ENCODE results near the gene SLC16A12. TPM values are rescaled to one million over a fixed set of nuclear protein-coding genes. Genes with fewer than 3 reads are reported as not detected.

The SLC16A12 gene
- total and polyA plus RNA-seq, 2 of the 4 experiments (the other 2 are of a cell fraction): 1.4 to 1.6 TPM

DNA sequence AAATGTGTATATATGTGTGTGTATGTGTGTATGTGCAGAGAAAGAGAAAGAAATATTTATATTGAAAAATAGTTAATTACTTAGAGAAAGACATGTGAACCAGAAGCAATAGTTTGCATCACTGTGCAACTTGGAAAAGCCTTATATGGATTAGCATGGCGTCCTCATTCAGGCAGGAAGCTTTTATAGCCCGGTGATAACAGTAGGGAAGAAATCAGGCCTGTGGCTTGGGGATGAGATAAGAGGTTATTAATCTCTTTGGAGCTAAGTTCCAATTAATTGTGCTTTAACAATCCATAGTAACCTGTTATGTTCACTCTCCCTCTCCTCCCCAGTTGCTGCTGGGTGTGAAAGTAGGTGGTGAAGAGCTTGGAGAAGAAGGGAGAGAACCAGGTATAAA, 84.5 kb downstream of the SLC16A12 start:
- in situ Hi-C loops (cut with MboI; ENCODE audit: low sequenced_read_pairs): no loop called here
- no TSS peak for BruUV-seq (replicated peaks)
- ChIA-PET CTCF (no interaction called here), POLR2A (ENCODE audit: unreplicated experiment) (no interaction called here)
- no peaks in the 10 kb centered on the region for H4K20me1 ChIP-seq (ENCODE audit: insufficient read depth, low read length)
- no peak overlapping the region for H3K56ac ChIP-seq (ENCODE audit: extremely low read depth, insufficient read depth, low read length)
- intact Hi-C loops (cut with micrococcal nuclease): no loop called here
- DNase-seq (no peak), ATAC-seq (ENCODE audit: low read depth) (no peak)
- 0 out of 2 replicates have a peak overlapping the region, but pooled peaks have one; percentile 51 for H3K14ac ChIP-seq (replicated peaks; ENCODE audit: low read depth, low read length)
- H3K9ac ChIP-seq (ENCODE audit: low read depth, low read length): no peak overlapping the region
- H3K4me1 ChIP-seq (ENCODE audit: control insufficient read depth, insufficient read depth, low read length): no peaks in the 10 kb centered on the region; the same call in 1 of the 2 replicates
- no peak overlapping the region for H3K4me2 ChIP-seq (ENCODE audit: low read depth, low read length)
- H2BK20ac ChIP-seq (ENCODE audit: low read depth, low read length): no peak overlapping the region
- H3K9me1 ChIP-seq (ENCODE audit: insufficient read depth, low read length): no peaks in the 10 kb centered on the region
- no peak overlapping the region for H2AK9ac ChIP-seq (replicated peaks; ENCODE audit: low read depth, low read length, poor library complexity)
- H2AFZ ChIP-seq (replicated peaks; ENCODE audit: low read length, poor library complexity): no peak overlapping the region
- H3K18ac ChIP-seq (ENCODE audit: low read depth, low read length): no peak overlapping the region
- H2BK120ac ChIP-seq (ENCODE audit: low read depth, low read length): no peak overlapping the region
- no peaks in the 10 kb centered on the region for H3K36me3 ChIP-seq (ENCODE audit: control insufficient read depth, insufficient read depth, low read length)
- no peaks in the 10 kb centered on the region for H3K9me3 ChIP-seq (ENCODE audit: control insufficient read depth, insufficient read depth, low read length)
- WGBS, 2 experiments (ENCODE audit: extremely low coverage in 2 of 2, insufficient read length in 1 of 2): no CpG with 5 or more reads among the region's 2 CpGs
- H3K23ac ChIP-seq (ENCODE audit: low read depth, low read length): no peak overlapping the region
- no peak overlapping the region for H4K5ac ChIP-seq (ENCODE audit: low read depth, low read length)
- no peak overlapping the region for H2BK5ac ChIP-seq (ENCODE audit: low read depth, low read length, poor library complexity, severe bottlenecking)
- no peak overlapping the region for H4K8ac ChIP-seq (ENCODE audit: low read depth in 2 of 2, low read length in 2 of 2)
- H4K91ac ChIP-seq (ENCODE audit: insufficient read depth, low read depth, low read length): no peak overlapping the region
- H3K27ac ChIP-seq (ENCODE audit: insufficient read depth, low read length): no peak overlapping the region
- H3K4me3 ChIP-seq (ENCODE audit: insufficient read depth, low read depth, low read length): no peak overlapping the region
- no peaks in the 10 kb centered on the region for H3K27me3 ChIP-seq (ENCODE audit: control insufficient read depth, insufficient read depth, low read length)
- TF ChIP-seq POLR2A (IDR thresholded peaks at IDR 0.05; ENCODE audit: low read depth, low read length) (no peak), MAZ (IDR thresholded peaks at IDR 0.05; ENCODE audit: borderline replicate concordance, low read depth, low read length) (no peak), SMC3 (IDR thresholded peaks at IDR 0.05; ENCODE audit: low read depth, low read length) (no peak), BHLHE40 (IDR thresholded peaks at IDR 0.05; ENCODE audit: low read depth, low read length) (no peak), RAD21 (IDR thresholded peaks at IDR 0.05; ENCODE audit: low read length) (no peak), RFX5 (IDR thresholded peaks at IDR 0.05; ENCODE audit: low read depth, low read length) (no peak), NFE2L2 (IDR thresholded peaks at IDR 0.05; ENCODE audit: low read depth, low read length) (no peak), MAFK (IDR thresholded peaks at IDR 0.05; ENCODE audit: low read depth, low read length) (no peak), RCOR1 (IDR thresholded peaks at IDR 0.05; ENCODE audit: insufficient replicate concordance, low read length) (no peak), CHD1 (IDR thresholded peaks at IDR 0.05; ENCODE audit: low read depth, low read length) (no peak), MXI1 (IDR thresholded peaks at IDR 0.05; ENCODE audit: borderline replicate concordance, low read depth, low read length) (no peak), FOS (IDR thresholded peaks at IDR 0.05; ENCODE audit: low read depth, low read length) (no peak), CEBPB (IDR thresholded peaks at IDR 0.05; ENCODE audit: low read depth, low read length) (no peak)
- TF ChIP-seq, protein P1, sequence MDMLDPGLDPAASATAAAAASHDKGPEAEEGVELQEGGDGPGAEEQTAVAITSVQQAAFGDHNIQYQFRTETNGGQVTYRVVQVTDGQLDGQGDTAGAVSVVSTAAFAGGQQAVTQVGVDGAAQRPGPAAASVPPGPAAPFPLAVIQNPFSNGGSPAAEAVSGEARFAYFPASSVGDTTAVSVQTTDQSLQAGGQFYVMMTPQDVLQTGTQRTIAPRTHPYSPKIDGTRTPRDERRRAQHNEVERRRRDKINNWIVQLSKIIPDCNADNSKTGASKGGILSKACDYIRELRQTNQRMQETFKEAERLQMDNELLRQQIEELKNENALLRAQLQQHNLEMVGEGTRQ (IDR thresholded peaks at IDR 0.05; ENCODE audit: low read depth, low read length): no peak
- TF ChIP-seq, protein P2, sequence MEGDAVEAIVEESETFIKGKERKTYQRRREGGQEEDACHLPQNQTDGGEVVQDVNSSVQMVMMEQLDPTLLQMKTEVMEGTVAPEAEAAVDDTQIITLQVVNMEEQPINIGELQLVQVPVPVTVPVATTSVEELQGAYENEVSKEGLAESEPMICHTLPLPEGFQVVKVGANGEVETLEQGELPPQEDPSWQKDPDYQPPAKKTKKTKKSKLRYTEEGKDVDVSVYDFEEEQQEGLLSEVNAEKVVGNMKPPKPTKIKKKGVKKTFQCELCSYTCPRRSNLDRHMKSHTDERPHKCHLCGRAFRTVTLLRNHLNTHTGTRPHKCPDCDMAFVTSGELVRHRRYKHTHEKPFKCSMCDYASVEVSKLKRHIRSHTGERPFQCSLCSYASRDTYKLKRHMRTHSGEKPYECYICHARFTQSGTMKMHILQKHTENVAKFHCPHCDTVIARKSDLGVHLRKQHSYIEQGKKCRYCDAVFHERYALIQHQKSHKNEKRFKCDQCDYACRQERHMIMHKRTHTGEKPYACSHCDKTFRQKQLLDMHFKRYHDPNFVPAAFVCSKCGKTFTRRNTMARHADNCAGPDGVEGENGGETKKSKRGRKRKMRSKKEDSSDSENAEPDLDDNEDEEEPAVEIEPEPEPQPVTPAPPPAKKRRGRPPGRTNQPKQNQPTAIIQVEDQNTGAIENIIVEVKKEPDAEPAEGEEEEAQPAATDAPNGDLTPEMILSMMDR (conservative IDR thresholded peaks at IDR 0.05; ENCODE audit: low read depth, low read length): no peak
- TF ChIP-seq, protein P3, sequence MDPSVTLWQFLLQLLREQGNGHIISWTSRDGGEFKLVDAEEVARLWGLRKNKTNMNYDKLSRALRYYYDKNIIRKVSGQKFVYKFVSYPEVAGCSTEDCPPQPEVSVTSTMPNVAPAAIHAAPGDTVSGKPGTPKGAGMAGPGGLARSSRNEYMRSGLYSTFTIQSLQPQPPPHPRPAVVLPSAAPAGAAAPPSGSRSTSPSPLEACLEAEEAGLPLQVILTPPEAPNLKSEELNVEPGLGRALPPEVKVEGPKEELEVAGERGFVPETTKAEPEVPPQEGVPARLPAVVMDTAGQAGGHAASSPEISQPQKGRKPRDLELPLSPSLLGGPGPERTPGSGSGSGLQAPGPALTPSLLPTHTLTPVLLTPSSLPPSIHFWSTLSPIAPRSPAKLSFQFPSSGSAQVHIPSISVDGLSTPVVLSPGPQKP (IDR thresholded peaks at IDR 0.05; ENCODE audit: borderline replicate concordance, low read depth, low read length): no peak
- dilution Hi-C loops (cut with HindIII; ENCODE audit: low sequenced_read_pairs, unreplicated experiment): no loop called here
- H3K4ac ChIP-seq (ENCODE audit: low read depth, low read length): no peak overlapping the region
- H2BK15ac ChIP-seq (ENCODE audit: low read depth, low read length): no peak overlapping the region
- no peaks in the 10 kb centered on the region for H3K79me1 ChIP-seq (ENCODE audit: low read depth in 1 of 2, low read length in 2 of 2)
- H2AK5ac ChIP-seq (ENCODE audit: low read depth, low read length): peak overlapping the region; percentile 59; the same call in 1 of the 2 replicates

Measured in IMR-90 (cell line).